Mesothelial cell of epicardium (in vitro differentiated cells): ENCODE measurements around the gene MPP2. TPM values are rescaled to one million over a fixed set of nuclear protein-coding genes. Genes with fewer than 3 reads are reported as not detected.

ENCODE experiments used
- DNase-seq, 2 experiments: peaks; one replicate each; pipeline ENCODE4 v3.0.0; 2021; ENCODE audit warnings: low spot score in 2 of 2; ENCODE audit not compliant: unreplicated experiment in 2 of 2
- H3K27ac Mint-ChIP-seq: 2 replicates; pipeline ENCODE4 v1.8.0; 2021; ENCODE audit warnings: mixed read lengths
- H3K27me3 Mint-ChIP-seq: 2 replicates; pipeline ENCODE4 v1.8.0; 2021; ENCODE audit warnings: low read depth, mixed read lengths
- H3K36me3 Mint-ChIP-seq: 2 replicates; pipeline ENCODE4 v1.8.0; 2021; ENCODE audit warnings: mixed read lengths
- H3K4me1 Mint-ChIP-seq: 2 replicates; pipeline ENCODE4 v1.8.0; 2021; ENCODE audit warnings: mixed read lengths
- H3K4me3 Mint-ChIP-seq: 2 replicates; pipeline ENCODE4 v1.8.0; 2021; ENCODE audit warnings: mild to moderate bottlenecking, moderate library complexity, mixed read lengths
- H3K9me3 Mint-ChIP-seq: 2 replicates; pipeline ENCODE4 v1.8.0; 2021; ENCODE audit warnings: mixed read lengths
- CTCF ChIP-seq: fragments of 200-600 bp; sonication (generic); IDR thresholded peaks from one replicate; pipeline ENCODE4 v1.5.0; 2021; ENCODE audit warnings: antibody characterized with exemption; ENCODE audit not compliant: unreplicated experiment
- total RNA-seq: library from RNA; stranded (reverse); gene quantifications from 3 replicates; pipeline ENCODE4 v1.2.1, GENCODE V29; 2021

MPP2 gene
- total RNA-seq, 1 donor from 2014 or later: 14.1 TPM

GRCh38 chr17:43839670-43840108 lies 67.6 kb downstream of the MPP2 start:
- no peak for TF ChIP-seq CTCF
- Mint-ChIP-seq H3K27ac (no peak overlapping the region), H3K9me3 (no peaks in the 10 kb centered on the region), H3K4me3 (no peak overlapping the region), H3K36me3 (no peaks in the 10 kb centered on the region), H3K4me1 (peaks cover 28% of the 10 kb centered on the region), H3K27me3 (peaks cover 6% of the 10 kb centered on the region)
- no peak for DNase-seq

GRCh38 chr17:43834106-43834505 lies 73.2 kb downstream of the MPP2 start:
- Mint-ChIP-seq H3K36me3 (peaks cover 9% of the 10 kb centered on the region), H3K9me3 (peaks cover 6% of the 10 kb centered on the region), H3K4me3 (peak overlapping the region; percentile 82), H3K27me3 (peaks cover 12% of the 10 kb centered on the region), H3K27ac (no peak overlapping the region), H3K4me1 (peaks cover 19% of the 10 kb centered on the region)
- no peak for TF ChIP-seq CTCF
- no peak for DNase-seq

GRCh38 chr17:43832976-43833829 lies 74.1 kb downstream of the MPP2 start, which contains the start of gene MPP3:
Gene MPP3, minus strand, starts transcription at chr17:43833146. Its CDS starts 1,240 bp downstream, at chr17:43831906.
- peaks cover 6% of the 10 kb centered on the region for H3K9me3 Mint-ChIP-seq

GRCh38 chr17:43832168-43832975 lies 75.0 kb downstream of the MPP2 start:
- peak overlapping the region; percentile 77 for H3K4me3 Mint-ChIP-seq
- no peak for TF ChIP-seq CTCF
- no peak overlapping the region for H3K27ac Mint-ChIP-seq
- peaks cover 8% of the 10 kb centered on the region for H3K27me3 Mint-ChIP-seq
- H3K36me3 Mint-ChIP-seq: peaks cover 22% of the 10 kb centered on the region
- H3K9me3 Mint-ChIP-seq: peaks cover 6% of the 10 kb centered on the region
- H3K4me1 Mint-ChIP-seq: peaks cover 19% of the 10 kb centered on the region
- no peak for DNase-seq

More at GRCh38 chr17:43832976-43833829, 74.1 kb downstream of the MPP2 start, which contains the start of gene MPP3:
- peak; percentile 66 to 70 for DNase-seq
- Mint-ChIP-seq H3K36me3 (peaks cover 15% of the 10 kb centered on the region), H3K27me3 (peaks cover 12% of the 10 kb centered on the region), H3K4me1 (peaks cover 19% of the 10 kb centered on the region), H3K27ac (peak within 1 kb of the TSS; percentile 97), H3K4me3 (peak within 1 kb of the TSS; percentile 82)
- TF ChIP-seq CTCF: no peak

GRCh38 chr17:43831633-43832032 lies 75.7 kb downstream of the MPP2 start:
- no peak for TF ChIP-seq CTCF
- Mint-ChIP-seq H3K27ac (no peak overlapping the region), H3K4me3 (peak overlapping the region; percentile 77), H3K4me1 (peaks cover 19% of the 10 kb centered on the region), H3K9me3 (peaks cover 6% of the 10 kb centered on the region), H3K27me3 (peaks cover 7% of the 10 kb centered on the region), H3K36me3 (peaks cover 23% of the 10 kb centered on the region)
- DNase-seq: no peak
